HS-5 (cell line): ENCODE results near the gene IFI30.

Experiments used
- DNase-seq: peaks from one replicate; pipeline ENCODE4 v3.0.0-alpha.2; 2012; ENCODE audit warnings: low read depth

Gene IFI30

GRCh38 chr19:18173572-18174288, at the start of gene IFI30:
TSS of gene IFI30 (plus strand) at chr19:18173813. CDS start at chr19:18173842, 29 bp downstream.
- DNase-seq: no peak

GRCh38 chr19:18123819-18124218, 49.8 kb upstream of the IFI30 start:
- DNase-seq: no peak

- DNase-seq: no peak
Observed at GRCh38 chr19:18126097-18126496, 47.5 kb upstream of the IFI30 start.

- DNase-seq: no peak
Observed at GRCh38 chr19:18128044-18128443, 45.6 kb upstream of the IFI30 start.

- DNase-seq: no peak
Observed at GRCh38 chr19:18128805-18129204, 44.8 kb upstream of the IFI30 start.

- DNase-seq: no peak
Observed at GRCh38 chr19:18130523-18131242, 42.9 kb upstream of the IFI30 start.

- no peak for DNase-seq
Observed at GRCh38 chr19:18131841-18132596, 41.6 kb upstream of the IFI30 start.

- no peak for DNase-seq
Observed at GRCh38 chr19:18135712-18136584, 37.7 kb upstream of the IFI30 start.

- no peak for DNase-seq
Observed at GRCh38 chr19:18137242-18137641, 36.4 kb upstream of the IFI30 start.

GRCh38 chr19:18137657-18138339, 35.8 kb upstream of the IFI30 start:
- DNase-seq: no peak

GRCh38 chr19:18140473-18140872, 33.1 kb upstream of the IFI30 start:
- no peak for DNase-seq

GRCh38 chr19:18141031-18141430, 32.6 kb upstream of the IFI30 start:
- no peak for DNase-seq

GRCh38 chr19:18143902-18144301, 29.7 kb upstream of the IFI30 start:
- no peak for DNase-seq

- no peak for DNase-seq
Observed at GRCh38 chr19:18144361-18144760, 29.3 kb upstream of the IFI30 start.

GRCh38 chr19:18144906-18145305, 28.7 kb upstream of the IFI30 start:
- DNase-seq: no peak

- no peak for DNase-seq
Observed at GRCh38 chr19:18145391-18145999, 28.1 kb upstream of the IFI30 start.

- no peak for DNase-seq
Observed at GRCh38 chr19:18147396-18147795, 26.2 kb upstream of the IFI30 start.

GRCh38 chr19:18149596-18149975, 24.0 kb upstream of the IFI30 start:
- no peak for DNase-seq

- DNase-seq: no peak
Observed at GRCh38 chr19:18150776-18151624, 22.6 kb upstream of the IFI30 start.

- peak; percentile 96 for DNase-seq
Observed at GRCh38 chr19:18152442-18152816, 21.2 kb upstream of the IFI30 start.
